WTC11 (cell line): ENCODE data around the gene RABGEF1.

Experiments
- CREM ChIP-seq: sonication (generic); formaldehyde crosslinking; IDR thresholded peaks from 2 replicates; pipeline ENCODE4 v1.8.1; 2022; ENCODE audit warnings: mild to moderate bottlenecking, missing genetic modification reagents, moderate library complexity
- NR2C2 ChIP-seq: sonication (generic); formaldehyde crosslinking; IDR thresholded peaks from 2 replicates; pipeline ENCODE4 v1.8.0; 2022; ENCODE audit warnings: mild to moderate bottlenecking, missing genetic modification reagents

- no peak for TF ChIP-seq CREM (CRISPR knock-in tag)
- no peak for TF ChIP-seq NR2C2 (CRISPR knock-in tag)
These were observed 40.5 kb upstream of the RABGEF1 start for GRCh38 chr7:66699998-66700397.
